Fibroblast of lung (primary cell): Measurements from ENCODE around the gene MIEF1. TPM values are rescaled to one million over a fixed set of nuclear protein-coding genes. Genes with fewer than 3 reads are reported as not detected.
A peak's percentile ranks its signal among the peaks of the same experiment; 100 is the strongest.

Source experiments
- DNase-seq, 2 donors: peaks; one replicate each; pipeline versions ENCODE4 v3.0.0 to v3.0.0-alpha.2; 2010; ENCODE audit warnings: low read depth in 2 of 2
- H2AFZ ChIP-seq: 2 replicates; pipeline ENCODE4 v1.5.1; 2012; ENCODE audit warnings: low read length, control low read depth, inconsistent platforms
- H3K27ac ChIP-seq: 2 replicates; pipeline ENCODE4 v1.5.1; 2011; ENCODE audit warnings: low read length, control low read depth; ENCODE audit not compliant: insufficient read depth
- H3K27me3 ChIP-seq: 2 replicates; pipeline ENCODE4 v1.5.1; 2011; ENCODE audit warnings: mild to moderate bottlenecking, low read length; ENCODE audit not compliant: control insufficient read depth, insufficient read depth
- H3K36me3 ChIP-seq: 2 replicates; pipeline ENCODE4 v1.5.1; 2011; ENCODE audit warnings: low read length; ENCODE audit not compliant: control insufficient read depth, insufficient read depth
- H3K4me1 ChIP-seq: 2 replicates; pipeline ENCODE4 v1.5.1; 2011; ENCODE audit warnings: low read length; ENCODE audit not compliant: control insufficient read depth, insufficient read depth; ENCODE audit errors: extremely low read depth
- H3K4me2 ChIP-seq: 2 replicates; pipeline ENCODE4 v1.5.1; 2011; ENCODE audit warnings: low read length, control low read depth; ENCODE audit not compliant: insufficient read depth; ENCODE audit errors: extremely low read depth
- H3K4me3 ChIP-seq, 4 experiments: fragments of 200-600 bp in 1 of 4; sonication (generic) in 1 of 4; replicated peaks in 1 of 4; 2 replicates each; pipeline ENCODE4 v1.5.1; 2011 to 2016; ENCODE audit warnings: low read length in 4 of 4, low read depth in 3 of 4, mild to moderate bottlenecking in 3 of 4, control low read depth in 2 of 4, inconsistent platforms in 1 of 4, mixed read lengths in 1 of 4; ENCODE audit not compliant: insufficient read depth in 1 of 4; ENCODE audit errors: control extremely low read depth in 1 of 4
- H3K79me2 ChIP-seq: 2 replicates; pipeline ENCODE4 v1.5.1; 2012; ENCODE audit warnings: mild to moderate bottlenecking, low read length, inconsistent platforms; ENCODE audit not compliant: control insufficient read depth, insufficient read depth
- H3K9ac ChIP-seq: 2 replicates; pipeline ENCODE4 v1.5.1; 2011; ENCODE audit warnings: mild to moderate bottlenecking, low read length, control low read depth; ENCODE audit not compliant: insufficient read depth
- H3K9me3 ChIP-seq: 2 replicates; pipeline ENCODE4 v1.5.1; 2012; ENCODE audit warnings: low read depth, low read length; ENCODE audit not compliant: control insufficient read depth, insufficient read depth
- H4K20me1 ChIP-seq: 2 replicates; pipeline ENCODE4 v1.5.1; 2011; ENCODE audit warnings: low read length; ENCODE audit not compliant: control insufficient read depth, insufficient read depth; ENCODE audit errors: extremely low read depth
- CTCF ChIP-seq, 2 donors: IDR thresholded peaks in 1 of 2; conservative IDR thresholded peaks in 1 of 2; 1 replicate in 1 of 2; 2 replicates in 1 of 2; pipeline ENCODE4 v1.5.1; 2011 to 2012; ENCODE audit warnings: low read length in 2 of 2, control low read depth in 1 of 2, inconsistent platforms in 1 of 2, low read depth in 1 of 2, mild to moderate bottlenecking in 1 of 2
- EZH2 ChIP-seq: IDR thresholded peaks from 2 replicates; pipeline ENCODE4 v1.5.1; 2012; ENCODE audit warnings: low read length, control low read depth, mild to moderate bottlenecking; ENCODE audit errors: missing control alignments
- polyA plus RNA-seq, 2 donors: library from polyadenylated mRNA; depleted of rRNA in 1 of 2; stranded (reverse) in 1 of 2; unstranded in 1 of 2; fragments of >200 nt; gene quantifications; 2 replicates each; pipeline ENCODE4 v1.2.1, GENCODE V29; 2011 to 2012; ENCODE audit warnings: missing spikeins in 1 of 2
- total RNA-seq: library from RNA; depleted of rRNA; stranded (reverse); fragments of >200 nt; gene quantifications from 2 replicates; pipeline ENCODE4 v1.2.1, GENCODE V29; 2014

The MIEF1 gene
- total and polyA plus RNA-seq, 2 donors (not counting 1 experiment from before 2014, with no cell fraction given) = 16.8 to 19.0 TPM

DNA sequence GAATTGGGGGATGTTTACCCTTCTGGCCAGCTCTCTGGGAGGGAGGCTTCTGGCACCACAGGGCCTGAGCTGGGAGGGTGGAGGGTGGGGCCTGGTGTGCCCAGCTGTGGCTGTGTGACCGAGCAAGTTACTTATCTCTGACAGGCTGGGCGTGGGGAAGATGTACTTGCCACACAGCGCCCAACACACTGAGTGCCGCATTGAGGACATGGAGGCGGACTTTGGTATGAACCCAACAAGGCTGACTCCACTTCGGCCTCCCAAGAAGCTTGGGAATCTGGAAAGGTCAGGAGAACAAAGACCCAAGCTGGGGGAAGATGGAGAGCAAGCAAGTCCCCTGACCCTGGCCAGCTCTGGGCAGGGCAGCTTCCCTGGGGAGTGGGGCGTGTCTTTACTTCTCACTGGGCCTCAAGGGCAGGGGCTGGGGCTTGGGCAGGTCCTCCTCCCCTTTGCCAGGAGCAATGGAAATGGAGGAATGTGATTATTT lies 47.7 kb upstream of the MIEF1 start:
- Histone ChIP-seq H3K36me3 (no peaks in the 10 kb centered on the region), H3K9me3 (no peaks in the 10 kb centered on the region), H3K4me1 (no peaks in the 10 kb centered on the region), H2AFZ (no peak overlapping the region), H4K20me1 (no peaks in the 10 kb centered on the region), H3K27me3 (peaks cover 32% of the 10 kb centered on the region), H3K4me2 (no peak overlapping the region), H3K79me2 (no peaks in the 10 kb centered on the region), H3K9ac (no peak overlapping the region), H3K4me3 (no peak overlapping the region), H3K27ac (no peak overlapping the region)
- peak; percentile 8 to 45 for DNase-seq
- no peak for TF ChIP-seq EZH2
- TF ChIP-seq CTCF (conservative IDR thresholded peaks at IDR 0.05 in 1 of 2, IDR thresholded peaks at IDR 0.05 in 1 of 2; ENCODE audit: low read depth in 1 of 2, low read length in 2 of 2) = no peak

GRCh38 chr22:39456522-39457197 lies 45.4 kb upstream of the MIEF1 start, which contains the start of gene MGAT3:
TSS of gene MGAT3 (plus strand) at chr22:39457012. CDS start at chr22:39487348, 30,336 bp downstream.
- H3K4me3 ChIP-seq = no peak within 1 kb of the TSS
- H3K27me3 ChIP-seq = peaks cover 35% of the 10 kb centered on the region
- no peaks in the 10 kb centered on the region for H3K4me1 ChIP-seq
- no peaks in the 10 kb centered on the region for H3K36me3 ChIP-seq
- no peaks in the 10 kb centered on the region for H4K20me1 ChIP-seq
- no peak within 1 kb of the TSS for H3K4me2 ChIP-seq
- no peak within 1 kb of the TSS for H3K27ac ChIP-seq
- H3K79me2 ChIP-seq = no peaks in the 10 kb centered on the region
- DNase-seq = no peak
- no peak within 1 kb of the TSS for H2AFZ ChIP-seq
- H3K9me3 ChIP-seq = no peaks in the 10 kb centered on the region
- TF ChIP-seq EZH2 (peak; percentile 99), CTCF (conservative IDR thresholded peaks at IDR 0.05 in 1 of 2, IDR thresholded peaks at IDR 0.05 in 1 of 2; ENCODE audit: low read depth in 1 of 2, low read length in 2 of 2) (no peak)
- no peak within 1 kb of the TSS for H3K9ac ChIP-seq

DNA sequence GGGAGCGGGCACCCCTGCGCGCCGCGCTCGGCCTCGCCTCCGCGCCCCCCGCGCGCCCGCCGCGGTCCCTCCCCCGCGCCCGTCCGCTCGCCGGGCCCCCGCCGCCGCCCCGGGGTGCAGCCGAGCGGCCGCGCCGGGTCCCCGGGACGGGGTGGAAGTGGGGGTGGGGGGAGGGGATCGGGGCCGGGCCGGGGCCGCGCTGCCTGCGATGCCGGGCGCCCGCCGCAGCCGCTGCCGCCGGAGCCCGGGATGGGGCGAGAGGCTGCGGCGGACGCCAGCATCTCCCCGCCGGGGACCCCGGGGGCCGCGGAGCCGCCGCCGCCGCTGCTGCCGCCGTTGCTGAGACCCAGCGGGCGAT lies 44.9 kb upstream of the MIEF1 start:
- Histone ChIP-seq H3K27me3 (peaks cover 35% of the 10 kb centered on the region), H3K4me3 (no peak overlapping the region)
- DNase-seq = no peak

More for the DNA sequence above, 44.9 kb upstream of the MIEF1 start:
- Histone ChIP-seq H3K4me2 (no peak overlapping the region), H4K20me1 (no peaks in the 10 kb centered on the region), H3K36me3 (no peaks in the 10 kb centered on the region), H3K9ac (no peak overlapping the region), H3K4me1 (no peaks in the 10 kb centered on the region), H3K79me2 (no peaks in the 10 kb centered on the region), H3K9me3 (no peaks in the 10 kb centered on the region), H2AFZ (no peak overlapping the region), H3K27ac (no peak overlapping the region)
- no peak for TF ChIP-seq CTCF (conservative IDR thresholded peaks at IDR 0.05 in 1 of 2, IDR thresholded peaks at IDR 0.05 in 1 of 2; ENCODE audit: low read depth in 1 of 2, low read length in 2 of 2)
- TF ChIP-seq EZH2 = no peak
